ENCODE data around the gene TBC1D22A.

Gene TBC1D22A

DNA sequence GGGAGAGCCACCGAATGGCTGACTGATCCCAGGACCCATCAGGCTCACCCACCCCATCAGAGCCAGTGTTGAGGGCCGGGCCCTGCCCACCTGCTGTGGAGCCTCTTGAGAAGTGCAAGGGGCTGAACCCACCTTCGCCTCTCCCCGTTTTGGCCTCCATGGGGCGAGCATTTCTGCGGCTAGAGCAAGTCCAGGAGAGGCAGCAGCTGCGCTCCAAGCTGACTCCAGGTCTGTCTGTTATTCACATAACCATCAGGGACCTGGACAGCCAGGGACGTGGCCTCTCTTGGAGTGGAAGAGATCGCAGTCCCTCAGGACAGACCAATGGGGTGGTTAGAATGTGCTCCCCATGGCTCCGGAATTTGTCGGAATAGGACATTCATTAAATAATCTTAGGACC lies 231.8 kb downstream of the TBC1D22A start:
- no peak for DNase-seq (ENCODE audit: low read depth in 2 of 2)

DNA sequence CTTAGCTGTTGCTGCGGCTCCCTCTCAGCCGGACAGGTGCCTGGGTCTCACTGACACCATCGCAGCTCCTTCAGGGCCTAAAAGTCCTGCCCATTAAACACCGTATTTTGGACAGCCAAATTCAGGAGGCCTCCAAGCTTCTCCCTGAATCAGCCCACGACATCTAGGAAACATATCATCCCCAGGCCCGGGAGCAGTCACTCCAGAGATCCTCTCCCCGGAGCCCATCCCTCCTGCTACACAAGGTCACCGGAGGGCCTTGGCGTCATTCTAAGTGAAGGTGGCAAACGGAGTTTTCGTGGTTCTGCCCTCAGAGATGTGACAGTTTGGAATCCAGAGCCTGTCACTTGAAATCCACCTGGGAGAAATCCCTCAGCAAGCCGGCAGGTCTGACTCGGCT lies 232.5 kb downstream of the TBC1D22A start:
- no peak for DNase-seq (ENCODE audit: low read depth in 2 of 2)

DNA sequence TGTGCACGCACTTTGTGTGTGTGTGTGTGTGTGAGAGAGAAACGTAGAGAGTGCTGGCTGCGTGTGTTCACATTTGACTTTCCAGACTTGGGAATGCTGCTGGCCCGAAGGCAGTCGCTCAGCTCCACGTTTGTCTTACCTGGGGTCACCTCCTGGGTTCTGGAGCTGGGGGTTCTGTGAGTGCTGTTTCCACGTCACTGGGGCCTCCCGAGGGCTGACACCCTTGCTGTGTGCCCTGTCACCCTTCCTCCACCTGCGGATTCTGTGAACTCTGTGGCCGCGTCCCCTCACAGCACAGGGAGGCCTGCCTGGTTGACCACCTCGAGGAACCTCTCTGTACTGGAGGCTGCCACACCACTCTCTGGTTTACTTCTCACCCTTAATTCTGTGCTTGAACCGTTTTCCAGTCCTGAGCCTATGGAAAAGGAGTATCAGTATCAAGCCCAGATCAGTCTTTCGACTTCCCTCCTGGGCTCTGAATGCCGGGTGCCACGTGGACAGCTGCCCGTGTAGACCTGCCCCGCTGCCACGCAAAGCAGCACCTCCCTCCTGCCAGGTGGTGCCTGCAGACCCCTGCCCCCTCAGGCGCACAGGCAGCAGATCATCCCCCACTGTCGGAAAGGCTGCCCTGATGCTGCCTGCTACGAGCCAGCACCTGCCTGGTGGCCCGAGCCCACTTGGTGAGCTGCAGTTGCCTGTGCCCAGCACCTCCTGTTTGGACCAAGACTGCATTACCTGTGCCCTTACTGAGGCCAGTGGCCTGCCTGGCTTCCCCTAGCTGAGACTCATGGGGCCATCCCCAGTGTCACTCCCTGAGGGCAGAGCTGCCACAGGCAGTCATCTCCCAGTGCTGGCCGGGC lies 233.3 kb downstream of the TBC1D22A start:
- DNase-seq (ENCODE audit: low read depth in 2 of 2): no peak

DNA sequence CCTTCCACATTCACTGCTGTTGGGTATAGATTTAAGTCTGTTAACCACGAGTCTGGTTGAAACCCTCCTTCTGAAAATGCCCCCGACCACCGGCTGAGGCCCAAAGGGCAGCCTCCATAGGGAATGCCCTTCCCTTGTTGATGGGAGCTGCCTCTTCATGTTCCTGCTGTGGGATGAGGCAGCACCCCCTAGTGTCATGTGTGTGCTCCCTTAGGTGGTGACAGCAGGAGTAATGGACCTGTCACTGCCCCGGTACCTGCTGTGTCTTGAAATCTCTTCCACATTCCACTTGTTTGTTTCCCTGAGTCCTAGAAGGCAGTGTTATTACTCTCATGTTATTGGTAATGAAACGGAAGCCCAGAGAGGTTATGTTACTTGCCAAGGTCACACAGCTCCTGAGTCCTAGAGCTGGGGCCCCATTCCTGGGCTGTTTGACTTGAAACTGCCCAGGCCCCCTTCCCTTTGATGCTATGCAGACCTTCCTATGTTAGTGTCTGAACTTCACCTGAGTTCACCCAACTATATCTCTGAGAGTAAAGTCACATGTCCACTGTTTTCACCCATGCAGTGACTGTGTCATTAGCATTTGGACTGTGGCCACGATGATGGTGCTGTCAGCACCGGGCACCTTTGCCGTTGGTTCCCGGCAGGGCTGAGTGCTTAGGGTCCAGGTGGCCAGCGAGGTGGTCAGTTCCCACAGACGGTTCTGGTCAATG lies 234.3 kb downstream of the TBC1D22A start:
- DNase-seq (ENCODE audit: low read depth in 2 of 2): no peak

DNA sequence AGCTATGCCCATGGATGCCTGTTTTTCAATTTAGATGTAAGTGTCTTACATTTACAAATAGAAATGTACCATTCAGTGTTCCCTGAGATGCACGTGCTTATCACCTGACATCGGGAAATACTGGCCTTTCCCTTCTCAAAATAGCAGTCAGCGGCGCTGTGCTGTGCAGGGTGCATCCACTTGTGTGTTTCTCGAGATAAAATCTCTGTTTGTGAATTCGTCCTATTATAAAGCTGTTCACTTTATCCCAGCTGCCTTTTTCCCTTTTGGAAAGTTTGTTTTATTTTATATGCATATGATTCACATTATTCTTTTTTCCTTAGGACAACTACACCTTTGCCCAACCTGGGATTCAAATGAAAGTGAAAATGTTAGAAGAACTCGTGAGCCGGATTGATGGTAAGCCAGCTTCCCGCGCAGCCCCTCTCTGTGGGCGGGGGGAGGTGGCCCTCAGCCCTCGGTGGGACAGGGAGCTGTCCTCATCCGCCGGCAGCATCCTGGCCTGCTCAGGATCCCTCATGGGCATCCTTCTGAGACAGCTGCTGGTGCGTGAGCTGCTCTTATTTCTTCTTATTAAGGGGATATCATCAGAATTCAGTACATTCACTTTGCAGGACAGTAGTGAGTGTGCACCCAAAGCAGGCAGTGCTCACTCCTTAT lies 235.0 kb downstream of the TBC1D22A start:
- no peak for DNase-seq (ENCODE audit: low read depth in 2 of 2)

DNA sequence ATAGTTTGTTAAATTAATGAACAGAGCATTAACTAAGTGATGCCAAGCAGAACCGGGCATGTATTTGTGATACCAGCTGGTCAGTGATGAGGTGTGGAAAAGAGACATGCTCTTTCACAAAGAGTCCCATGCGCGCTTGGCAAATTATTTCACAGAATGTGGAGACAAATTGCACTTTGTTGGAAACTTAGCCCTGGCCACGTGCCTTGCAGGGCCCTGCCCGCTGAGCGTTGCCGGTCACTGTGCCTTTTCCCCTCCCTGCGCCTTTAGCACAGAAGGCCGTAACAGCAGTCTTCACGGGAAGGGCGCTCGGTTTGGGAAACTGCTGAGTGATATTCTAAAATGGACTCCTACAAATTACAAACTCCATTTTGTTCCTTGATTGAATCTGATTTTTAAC lies 235.9 kb downstream of the TBC1D22A start:
- no peak for DNase-seq (ENCODE audit: low read depth in 2 of 2)

DNA sequence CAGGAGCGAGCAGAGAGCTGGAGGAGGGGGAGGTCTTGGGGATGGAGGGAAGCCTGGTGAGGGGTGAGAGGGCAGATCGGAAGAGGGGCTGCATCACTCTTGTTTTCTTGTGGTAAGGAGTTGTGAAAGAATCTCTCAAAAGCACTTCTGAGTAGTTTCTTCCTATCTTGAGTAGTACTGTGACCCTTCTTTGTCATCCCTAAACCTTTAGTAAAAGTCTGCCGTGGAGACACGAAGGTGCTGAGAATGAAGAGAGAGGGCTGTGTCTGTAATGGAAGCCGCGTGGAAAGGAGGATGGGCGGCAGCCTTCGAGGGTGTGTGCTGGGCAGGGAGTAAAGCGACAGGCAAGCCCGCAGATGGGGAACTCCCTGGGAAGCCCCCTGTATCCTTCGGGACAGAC lies 237.8 kb downstream of the TBC1D22A start:
- no peak for DNase-seq (ENCODE audit: low read depth in 2 of 2)

DNA sequence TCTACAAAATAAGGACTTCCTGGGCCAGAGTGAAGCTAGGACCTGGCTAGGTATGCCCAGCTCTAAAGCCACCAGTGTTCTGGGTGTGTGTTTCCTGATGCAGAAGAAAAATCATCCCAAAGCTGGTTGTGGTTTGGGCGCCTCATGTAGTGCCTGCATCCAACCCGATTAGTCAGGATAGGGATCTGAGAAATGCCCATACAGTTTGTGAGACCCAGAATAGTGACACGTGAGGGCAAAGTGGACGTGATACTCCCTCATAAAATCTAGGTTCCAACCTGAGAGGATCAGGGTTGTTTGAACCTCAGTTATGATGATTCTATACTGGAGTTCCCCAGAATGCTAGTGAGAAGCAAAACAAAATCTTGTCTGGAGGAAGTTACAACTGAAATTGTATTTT lies 238.4 kb downstream of the TBC1D22A start:
- DNase-seq (ENCODE audit: low read depth in 2 of 2): no peak

DNA sequence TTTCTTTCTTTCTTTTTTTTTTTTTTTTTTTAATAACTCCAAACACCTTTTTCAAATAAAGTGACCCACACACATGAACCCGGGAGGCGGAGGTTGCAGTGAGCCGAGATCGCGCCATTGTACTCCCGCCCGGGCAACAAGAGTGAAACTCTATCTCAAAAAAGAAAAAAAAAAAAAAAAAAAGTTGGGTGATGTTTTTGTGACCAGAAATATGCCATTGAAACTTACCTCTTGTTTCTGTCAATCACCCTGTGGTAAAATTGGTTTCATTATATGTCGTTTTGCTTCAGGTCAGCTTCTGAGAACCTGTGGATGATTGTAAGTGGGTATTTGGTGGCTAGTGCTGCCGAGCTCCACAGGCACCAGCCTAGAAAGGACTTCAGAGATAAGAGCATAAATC lies 238.8 kb downstream of the TBC1D22A start:
- DNase-seq (ENCODE audit: low read depth in 2 of 2): no peak

DNA sequence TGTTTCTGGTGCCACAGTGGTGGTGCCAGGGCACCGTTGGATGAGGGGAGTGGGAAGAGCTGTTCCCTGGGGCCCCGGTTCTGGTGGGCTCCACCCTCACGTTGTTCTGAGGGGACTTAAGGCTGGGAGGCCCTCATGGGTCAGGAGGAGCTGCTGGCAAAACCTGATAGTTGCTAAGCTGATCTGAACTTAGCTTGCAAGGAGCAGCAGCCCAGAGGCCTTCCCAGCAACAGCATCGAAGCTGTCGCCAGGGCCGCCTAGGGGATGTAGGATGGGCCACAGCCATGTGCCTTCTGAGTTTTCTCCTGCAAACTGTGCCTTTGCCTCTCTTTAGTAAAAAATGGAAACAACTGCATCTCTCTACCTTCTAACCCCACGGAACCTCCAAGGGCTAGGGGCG lies 240.2 kb downstream of the TBC1D22A start:
- no peak for DNase-seq (ENCODE audit: low read depth in 2 of 2)

DNA sequence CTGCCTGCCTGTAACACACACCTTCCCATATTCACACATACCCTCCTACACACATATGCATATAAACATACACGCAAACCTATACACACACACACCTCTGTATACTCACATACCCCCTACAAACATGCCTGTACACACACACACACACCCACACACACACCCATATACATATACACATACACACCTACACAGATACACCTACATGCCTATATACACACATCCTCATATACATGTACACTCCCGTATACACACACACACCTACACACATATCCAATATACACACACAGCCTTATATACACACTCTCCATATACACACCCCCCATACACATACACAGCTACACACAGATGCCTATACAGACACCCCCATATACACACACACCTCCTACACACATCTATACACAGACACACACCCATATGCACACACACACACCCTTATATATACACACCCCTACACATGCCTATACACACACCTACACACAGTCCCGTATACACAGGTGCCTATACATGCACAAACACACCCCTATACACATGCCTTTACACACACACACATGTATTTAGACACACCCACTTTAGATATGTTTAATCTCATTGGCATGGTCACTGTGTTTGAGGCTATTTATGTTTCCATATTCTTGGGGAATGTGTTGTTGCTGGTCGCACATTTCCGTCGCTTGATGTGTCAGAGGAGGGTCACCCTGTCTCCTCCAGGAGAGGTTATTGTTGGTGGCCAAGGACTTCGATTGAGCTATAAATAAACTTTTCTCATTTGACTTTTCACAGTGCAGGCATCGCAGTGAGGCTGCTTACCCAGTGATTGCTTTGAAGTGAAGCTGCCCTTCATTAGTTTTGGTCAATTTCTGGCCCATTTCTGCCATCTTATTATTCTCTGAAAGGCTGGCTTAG lies 243.3 kb downstream of the TBC1D22A start:
- no peak for DNase-seq (ENCODE audit: low read depth in 2 of 2)

DNA sequence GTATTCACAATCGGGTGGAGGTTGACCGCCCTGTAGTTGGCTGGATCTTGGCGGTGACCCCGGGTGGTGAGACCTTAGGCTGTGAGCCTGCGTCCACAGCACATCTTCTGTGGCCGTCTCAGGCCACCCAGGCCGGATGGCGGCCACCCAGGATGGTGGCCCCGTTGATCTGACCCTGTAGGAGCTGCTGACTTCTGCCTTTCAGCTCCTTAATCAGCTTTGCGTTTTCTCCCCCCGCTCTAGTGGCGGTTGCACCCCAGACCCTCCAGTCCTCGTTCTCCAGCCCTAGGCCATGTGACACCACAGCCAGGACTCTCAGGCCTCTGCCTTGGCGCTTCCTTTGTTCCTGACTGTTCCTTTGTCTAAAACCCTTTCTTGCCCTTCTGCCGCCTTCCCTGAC lies 244.0 kb downstream of the TBC1D22A start:
- no peak for DNase-seq (ENCODE audit: low read depth in 2 of 2)

DNA sequence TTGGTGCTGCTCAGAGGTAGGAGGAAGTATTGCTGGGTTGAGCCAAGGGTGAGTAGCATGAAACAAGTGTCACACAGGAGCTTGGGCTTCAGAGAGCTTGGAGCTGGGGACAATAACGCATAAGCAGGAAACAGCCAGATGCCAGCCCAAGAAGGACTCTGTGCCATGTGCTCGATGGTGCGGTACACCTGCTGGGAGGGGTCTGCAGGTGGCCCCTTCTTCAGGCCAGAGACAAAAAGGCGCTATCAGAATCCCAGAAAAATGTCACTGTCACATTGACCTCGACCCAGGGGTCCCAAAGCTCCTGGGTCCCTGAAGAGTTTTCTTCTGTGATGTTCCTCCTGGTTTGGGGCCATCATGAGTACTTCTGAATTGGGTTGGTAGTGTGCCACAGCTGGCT lies 244.4 kb downstream of the TBC1D22A start:
- DNase-seq (ENCODE audit: low read depth in 2 of 2): no peak

DNA sequence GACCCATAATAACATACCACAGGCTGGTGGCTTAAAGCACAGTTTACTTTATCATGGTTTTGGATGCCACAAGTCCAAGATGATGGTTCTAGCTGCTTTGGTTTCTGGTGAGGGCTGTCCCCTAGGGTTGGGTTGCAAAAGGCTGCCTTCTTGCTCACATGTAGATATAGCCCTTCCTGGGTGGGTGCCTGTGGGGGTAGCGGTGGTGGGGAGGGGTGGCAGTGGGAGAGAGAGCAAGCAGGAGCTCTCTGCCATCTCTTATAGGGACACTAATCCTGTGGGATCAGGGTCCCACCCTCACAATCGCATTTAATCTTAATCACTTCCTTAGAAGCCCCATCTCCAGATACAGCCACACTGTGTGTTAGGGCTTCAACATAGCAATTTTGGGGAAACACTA lies 245.0 kb downstream of the TBC1D22A start:
- DNase-seq (ENCODE audit: low read depth in 2 of 2): no peak

DNA sequence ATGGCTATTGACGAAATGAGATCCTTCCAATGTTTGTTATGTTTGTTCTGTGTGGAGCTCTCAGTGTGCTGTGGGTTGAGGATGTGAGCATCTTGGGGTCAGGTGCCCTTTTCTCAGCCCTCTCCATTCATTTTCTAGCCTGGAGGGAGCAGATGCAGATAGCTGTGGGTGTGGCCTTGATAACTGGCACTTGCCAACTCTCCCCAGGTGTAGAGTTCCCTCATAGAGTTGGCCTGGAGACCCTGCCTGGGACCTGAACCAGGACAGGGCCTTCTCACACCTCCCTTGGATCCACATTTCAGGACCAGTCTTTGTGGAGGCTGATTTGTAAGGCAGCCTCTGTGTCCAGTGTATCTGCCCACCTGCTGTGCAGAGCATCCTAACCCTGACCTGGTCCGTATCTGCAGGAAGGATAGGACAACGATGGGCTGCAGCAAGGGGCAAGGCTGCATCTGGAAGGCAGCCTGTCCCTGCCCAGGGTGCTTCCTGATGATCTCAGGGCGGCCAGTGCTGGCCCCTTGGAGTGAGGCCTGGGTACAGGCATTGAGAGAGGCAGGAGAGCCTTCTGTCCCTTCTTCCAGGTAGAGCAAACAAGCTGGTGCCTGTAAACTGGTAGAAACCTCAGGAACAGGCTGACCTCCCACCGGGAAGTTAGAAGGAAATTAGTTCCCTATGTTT lies 245.9 kb downstream of the TBC1D22A start:
- DNase-seq (ENCODE audit: low read depth in 2 of 2): no peak

DNA sequence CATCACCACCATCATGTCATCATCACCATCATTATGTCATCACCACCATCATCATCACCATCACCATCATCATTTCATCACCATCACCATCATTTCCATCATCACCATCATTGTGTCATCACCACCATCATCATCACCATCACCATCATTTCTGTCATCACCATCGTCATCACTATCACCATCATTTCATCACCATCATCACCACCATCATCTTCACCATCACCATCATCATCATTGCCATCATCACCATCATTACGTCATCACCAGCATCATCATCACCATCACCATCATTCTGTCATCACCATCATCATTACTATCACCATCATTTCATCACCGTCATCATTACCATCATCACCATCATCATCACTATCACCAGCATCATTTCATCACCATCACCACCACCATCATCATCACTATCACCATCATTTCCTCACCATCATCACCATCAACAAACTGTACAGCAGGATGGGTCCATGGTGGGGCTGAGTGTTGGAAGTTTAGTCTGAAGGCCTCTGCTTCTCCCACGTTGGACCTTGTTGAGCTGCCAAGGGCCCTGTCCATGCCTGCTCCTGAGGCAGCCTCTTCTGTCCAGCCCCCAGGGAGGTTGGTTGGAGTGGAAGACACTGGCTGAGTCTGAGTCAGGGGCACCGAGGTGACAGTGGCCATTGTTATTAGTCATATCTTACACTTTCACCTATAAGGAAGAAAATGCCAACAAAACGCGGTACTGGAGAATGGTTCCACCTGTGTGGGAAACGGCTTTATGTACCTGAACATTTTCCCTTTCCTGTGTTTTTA lies 247.1 kb downstream of the TBC1D22A start:
- no peak for DNase-seq (ENCODE audit: low read depth in 2 of 2)

DNA sequence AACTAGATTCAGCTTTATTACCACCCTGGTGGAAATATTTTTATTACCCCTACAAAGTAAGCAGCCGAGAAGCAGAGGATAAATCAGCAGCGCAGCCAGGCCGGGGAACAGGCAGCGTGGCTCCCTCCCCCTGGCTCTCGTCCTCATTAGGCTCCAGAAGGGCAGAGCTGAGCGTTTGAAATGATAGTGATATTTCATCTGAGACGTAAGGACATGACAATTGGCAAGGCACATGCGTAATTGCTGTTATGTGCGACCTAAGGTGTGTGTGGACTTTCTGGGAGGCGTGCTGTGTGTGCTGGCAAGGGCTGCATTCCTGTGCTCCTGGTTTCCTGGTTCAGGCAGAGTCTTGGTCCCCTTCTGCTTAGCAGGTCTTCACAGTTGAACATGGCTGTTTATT lies 247.8 kb downstream of the TBC1D22A start:
- no peak for DNase-seq (ENCODE audit: low read depth in 2 of 2)

DNA sequence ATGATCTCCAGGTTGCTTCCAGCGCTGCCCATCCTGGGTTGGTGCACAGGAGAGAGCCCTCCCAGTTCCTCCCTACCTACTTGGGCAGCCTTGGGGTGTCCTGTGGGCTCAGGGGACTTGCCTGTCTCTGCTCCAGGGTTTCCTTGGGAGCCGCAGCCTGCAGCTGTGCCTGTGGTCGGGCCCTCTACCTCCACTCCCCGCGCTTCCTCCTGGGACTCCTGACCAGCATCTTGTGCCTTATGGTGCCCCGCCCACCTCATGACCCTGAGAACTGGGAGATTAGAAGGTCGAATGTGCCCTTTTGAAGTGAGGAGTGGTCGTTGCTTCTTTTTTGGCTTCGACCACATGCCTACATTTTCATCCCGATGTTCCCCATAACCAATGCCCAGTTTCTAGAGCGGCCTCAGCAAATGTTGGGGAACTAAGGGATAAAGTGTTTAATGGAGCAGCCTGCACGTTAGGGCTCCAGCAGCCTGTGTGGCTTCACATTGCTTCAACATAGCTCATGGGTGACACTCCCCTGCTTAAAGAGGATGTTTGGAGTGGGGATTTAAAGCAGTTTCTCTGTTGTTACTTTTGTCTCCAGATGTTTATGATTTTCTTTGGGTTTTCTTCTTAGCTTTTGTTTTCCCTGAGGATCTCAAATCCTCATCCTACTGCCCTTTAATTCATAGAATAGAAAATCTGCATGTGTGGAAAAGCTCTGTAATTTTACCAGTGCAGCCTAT lies 248.8 kb downstream of the TBC1D22A start:
- no peak for DNase-seq (ENCODE audit: low read depth in 2 of 2)

DNA sequence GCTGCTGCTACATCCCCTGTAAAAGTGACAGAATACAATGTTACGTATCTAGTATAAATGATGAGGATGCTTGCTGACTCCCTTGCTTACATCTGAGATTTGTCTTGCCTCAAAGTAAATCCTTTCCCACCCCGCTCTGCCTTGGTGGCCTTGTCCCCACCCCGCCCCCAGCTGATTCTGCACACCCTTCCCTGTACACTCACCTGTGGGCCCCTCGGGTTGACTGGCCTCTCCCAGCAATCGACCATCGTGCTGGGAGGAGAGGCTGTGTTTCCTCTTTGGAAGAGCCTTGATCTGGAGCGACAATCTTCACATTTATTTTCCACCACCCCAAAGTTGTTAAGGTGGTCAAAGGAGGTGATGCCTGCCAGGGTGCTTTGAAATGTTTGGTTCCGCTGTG lies 249.4 kb downstream of the TBC1D22A start:
- DNase-seq (ENCODE audit: low read depth in 2 of 2): no peak

All from stimulated activated CD8-positive, alpha-beta memory T cell treated with anti-CD3 and anti-CD28 coated beads, Interleukin-15, amount 100 ng/mL, for 48 hours (primary cell).